ENCODE results near the gene PTPRE.

PTPRE gene

DNA sequence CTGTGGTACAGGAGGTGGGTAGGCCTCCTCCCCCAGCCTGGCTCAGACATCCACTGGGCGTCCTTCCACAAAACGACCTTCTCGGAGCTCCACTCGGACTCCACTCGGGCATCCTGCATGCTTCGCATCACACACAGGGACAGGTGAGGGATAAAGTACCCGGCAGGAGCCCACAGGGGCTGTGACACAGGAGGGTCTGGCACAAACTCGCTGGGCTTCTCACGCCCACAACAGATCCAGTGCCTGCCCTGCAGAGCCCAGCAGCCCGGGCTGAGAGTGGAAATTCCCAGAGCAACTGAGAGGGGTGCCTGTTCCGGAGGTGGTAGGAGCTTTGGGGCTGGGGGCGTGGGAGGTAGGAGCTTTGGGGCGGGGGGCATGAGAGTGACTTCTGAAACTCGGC lies 110.9 kb downstream of the PTPRE start:
- H3K9me3 Mint-ChIP-seq = no peaks in the 10 kb centered on the region
- peaks cover 24% of the 10 kb centered on the region for H3K27me3 Mint-ChIP-seq
- no peaks in the 10 kb centered on the region for H3K4me1 Mint-ChIP-seq
- no peaks in the 10 kb centered on the region for H3K36me3 Mint-ChIP-seq (ENCODE audit: insufficient read depth)
- no peak for DNase-seq (ENCODE audit: low spot score in 2 of 2)
- H3K27ac Mint-ChIP-seq (ENCODE audit: low read depth) = no peak overlapping the region
- no peak for ATAC-seq (replicated peaks; ENCODE audit: extremely low read depth, poor library complexity, severe bottlenecking)
- no peak overlapping the region for H3K4me3 Mint-ChIP-seq

DNA sequence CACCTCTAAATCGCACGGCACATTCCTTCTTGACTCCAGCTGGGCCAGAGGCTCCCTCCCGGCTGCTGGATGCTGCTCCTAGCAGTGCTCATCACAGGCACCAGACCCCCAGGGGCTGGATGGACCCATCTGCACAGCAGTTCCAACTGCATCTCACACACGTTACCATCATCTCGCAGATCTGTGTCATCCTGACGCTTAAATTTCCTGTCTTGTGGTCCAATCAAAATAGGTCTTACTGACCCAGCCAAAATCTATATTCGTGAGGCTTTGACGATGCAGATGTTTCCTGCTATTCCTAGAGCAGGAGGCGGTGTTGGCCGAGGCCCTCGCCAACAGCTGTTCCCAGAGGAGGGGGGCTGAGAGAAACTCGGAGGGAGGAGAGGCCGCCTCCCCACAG lies 111.3 kb downstream of the PTPRE start:
- ATAC-seq (replicated peaks; ENCODE audit: extremely low read depth, poor library complexity, severe bottlenecking) (no peak), DNase-seq (ENCODE audit: low spot score in 2 of 2) (no peak)
- Mint-ChIP-seq H3K4me1 (no peaks in the 10 kb centered on the region), H3K27me3 (peaks cover 24% of the 10 kb centered on the region), H3K27ac (ENCODE audit: low read depth) (no peak overlapping the region), H3K36me3 (ENCODE audit: insufficient read depth) (no peaks in the 10 kb centered on the region), H3K9me3 (no peaks in the 10 kb centered on the region), H3K4me3 (no peak overlapping the region)

DNA sequence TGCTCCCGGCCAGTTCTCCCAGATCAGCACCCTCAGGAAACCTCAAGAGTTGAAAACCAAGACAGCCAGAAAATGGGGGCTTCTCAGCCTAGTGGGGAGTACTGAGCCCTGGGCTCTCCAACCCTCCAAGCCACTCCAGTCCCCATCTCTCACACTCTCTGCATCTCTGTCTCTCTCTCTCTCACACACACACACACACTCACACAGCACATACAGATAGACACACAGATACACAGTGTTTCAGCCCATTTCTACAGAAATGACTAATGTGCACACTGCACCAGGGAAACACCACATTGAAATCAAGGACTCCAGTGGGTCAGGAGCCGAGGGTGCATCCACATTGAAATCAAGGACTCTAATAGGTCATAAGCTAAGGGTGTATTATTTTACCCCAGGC lies 111.8 kb downstream of the PTPRE start:
- Mint-ChIP-seq H3K9me3 (no peaks in the 10 kb centered on the region), H3K4me1 (no peaks in the 10 kb centered on the region), H3K4me3 (no peak overlapping the region), H3K36me3 (ENCODE audit: insufficient read depth) (no peaks in the 10 kb centered on the region), H3K27me3 (peaks cover 24% of the 10 kb centered on the region), H3K27ac (ENCODE audit: low read depth) (no peak overlapping the region)
- ATAC-seq (replicated peaks; ENCODE audit: extremely low read depth, poor library complexity, severe bottlenecking) (no peak), DNase-seq (ENCODE audit: low spot score in 2 of 2) (no peak)

DNA sequence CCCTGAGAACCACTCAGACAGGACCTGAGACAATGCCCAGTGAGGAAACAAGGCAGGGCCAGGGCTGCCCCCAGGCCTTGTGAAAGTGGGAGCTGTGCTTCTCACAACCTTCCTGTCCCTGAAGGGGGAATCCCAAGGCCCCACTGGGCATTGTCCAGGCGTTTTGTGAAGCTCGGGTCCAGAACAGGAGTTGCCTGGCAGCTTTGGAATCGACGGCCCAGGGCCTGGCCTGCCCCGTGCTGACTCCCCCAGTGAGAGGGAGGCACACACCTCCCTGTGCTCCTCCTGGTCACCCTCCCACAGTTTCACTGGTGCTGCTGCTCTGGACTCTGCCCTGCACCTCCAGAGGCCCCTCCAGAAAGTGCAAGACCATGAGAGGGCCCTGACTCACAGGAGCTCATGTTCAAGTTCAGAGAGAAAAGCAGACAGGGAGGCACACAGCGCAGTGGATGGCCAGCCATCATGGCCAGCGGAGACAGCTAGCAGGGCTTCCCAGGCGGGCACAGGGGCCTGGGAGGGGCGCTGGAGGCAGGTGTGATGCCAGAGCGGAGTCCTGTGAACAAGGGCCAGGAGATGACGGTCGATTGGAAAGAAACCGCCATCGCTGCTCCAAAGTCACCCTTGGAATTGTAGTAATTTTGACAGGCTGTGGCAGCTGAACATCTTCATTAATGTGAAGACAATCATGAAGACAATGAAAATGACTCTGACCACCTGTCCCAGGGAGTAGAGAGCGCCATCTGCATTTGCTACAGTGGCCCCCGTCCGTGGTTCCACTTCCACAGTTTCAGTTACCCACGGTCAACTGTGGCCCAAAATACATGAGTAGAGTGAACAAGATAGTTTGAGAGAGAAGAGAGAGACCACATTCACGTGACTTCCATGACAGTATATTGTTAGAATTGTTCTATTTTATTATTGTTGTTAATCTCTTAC lies 115.6 kb downstream of the PTPRE start:
- no peak for DNase-seq (ENCODE audit: low spot score in 2 of 2)
- Mint-ChIP-seq H3K4me1 (no peaks in the 10 kb centered on the region), H3K27me3 (peaks cover 19% of the 10 kb centered on the region), H3K4me3 (no peak overlapping the region), H3K9me3 (no peaks in the 10 kb centered on the region), H3K36me3 (ENCODE audit: insufficient read depth) (no peaks in the 10 kb centered on the region), H3K27ac (ENCODE audit: low read depth) (no peak overlapping the region)
- ATAC-seq (replicated peaks; ENCODE audit: extremely low read depth, poor library complexity, severe bottlenecking) = no peak

DNA sequence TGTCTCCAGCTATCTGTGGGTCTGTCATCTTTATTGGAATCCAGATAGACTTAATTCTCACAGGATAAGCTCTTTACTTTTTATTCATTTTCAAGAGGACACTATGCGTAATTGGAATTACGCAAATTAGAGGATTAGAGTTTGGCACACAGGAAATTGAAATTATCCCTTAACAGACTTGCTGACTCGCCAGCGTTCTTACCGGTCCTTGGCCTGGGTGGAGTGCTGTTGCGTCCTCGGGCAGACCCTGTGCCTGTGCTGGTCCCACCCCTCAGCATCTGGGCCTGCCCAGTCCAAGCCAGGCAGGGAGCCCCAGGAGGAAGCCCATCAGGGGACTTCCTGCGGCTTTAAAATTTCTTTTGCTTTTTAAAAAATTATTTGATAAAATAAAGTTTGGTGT lies 117.5 kb downstream of the PTPRE start:
- H3K4me3 Mint-ChIP-seq = no peak overlapping the region
- H3K9me3 Mint-ChIP-seq = no peaks in the 10 kb centered on the region
- DNase-seq (ENCODE audit: low spot score in 2 of 2) (no peak), ATAC-seq (replicated peaks; ENCODE audit: extremely low read depth, poor library complexity, severe bottlenecking) (no peak)
- H3K27ac Mint-ChIP-seq (ENCODE audit: low read depth) = no peak overlapping the region
- no peaks in the 10 kb centered on the region for H3K4me1 Mint-ChIP-seq
- peaks cover 16% of the 10 kb centered on the region for H3K27me3 Mint-ChIP-seq
- no peaks in the 10 kb centered on the region for H3K36me3 Mint-ChIP-seq (ENCODE audit: insufficient read depth)

DNA sequence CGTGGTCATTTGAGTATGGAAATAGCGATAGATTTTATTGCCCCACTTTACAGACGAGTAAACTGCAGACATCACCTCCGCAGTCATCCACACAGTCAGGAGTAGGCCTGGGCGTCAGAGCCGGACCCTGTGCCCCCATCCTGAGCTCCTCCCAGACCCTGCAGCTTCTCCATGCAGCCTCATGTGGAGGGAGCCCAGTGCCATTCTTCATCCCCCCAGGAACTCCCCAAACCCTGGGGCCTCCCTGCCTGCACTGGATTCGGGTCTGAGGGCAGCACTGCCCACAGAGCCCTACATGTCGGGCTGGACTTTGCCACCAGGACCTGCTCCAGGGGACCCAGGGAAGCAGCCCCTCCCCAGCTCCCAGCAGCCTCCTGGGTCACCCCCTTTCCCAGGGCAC lies 118.5 kb downstream of the PTPRE start:
- no peak overlapping the region for H3K4me3 Mint-ChIP-seq
- no peaks in the 10 kb centered on the region for H3K4me1 Mint-ChIP-seq
- no peaks in the 10 kb centered on the region for H3K36me3 Mint-ChIP-seq (ENCODE audit: insufficient read depth)
- ATAC-seq (replicated peaks; ENCODE audit: extremely low read depth, poor library complexity, severe bottlenecking) = no peak
- no peak overlapping the region for H3K27ac Mint-ChIP-seq (ENCODE audit: low read depth)
- no peaks in the 10 kb centered on the region for H3K9me3 Mint-ChIP-seq
- DNase-seq (ENCODE audit: low spot score in 2 of 2) = no peak
- H3K27me3 Mint-ChIP-seq = peaks cover 23% of the 10 kb centered on the region

DNA sequence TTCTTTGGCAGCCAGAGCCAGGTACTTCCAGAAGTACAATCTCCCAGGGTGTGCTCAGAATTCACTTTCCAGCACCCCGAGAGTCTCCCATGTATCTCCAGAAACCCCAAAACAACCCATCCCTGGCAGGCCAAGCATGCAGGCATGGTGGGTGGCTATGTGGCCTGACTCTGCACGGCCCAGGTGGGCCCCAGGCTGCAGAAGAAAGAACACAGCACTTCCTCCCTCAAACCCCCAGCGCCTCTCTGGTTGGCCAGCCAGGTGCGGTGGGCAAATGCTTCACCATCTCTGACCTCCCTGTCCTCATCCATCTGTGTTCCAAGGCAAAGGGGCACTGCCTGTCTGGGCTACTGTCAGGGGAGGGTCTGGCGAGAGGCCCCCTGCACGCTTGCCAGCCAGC lies 119.0 kb downstream of the PTPRE start:
- Mint-ChIP-seq H3K9me3 (no peaks in the 10 kb centered on the region), H3K4me1 (no peaks in the 10 kb centered on the region), H3K4me3 (no peak overlapping the region), H3K27me3 (peaks cover 25% of the 10 kb centered on the region), H3K27ac (ENCODE audit: low read depth) (no peak overlapping the region), H3K36me3 (ENCODE audit: insufficient read depth) (no peaks in the 10 kb centered on the region)
- DNase-seq (ENCODE audit: low spot score in 2 of 2) (no peak), ATAC-seq (replicated peaks; ENCODE audit: extremely low read depth, poor library complexity, severe bottlenecking) (no peak)

DNA sequence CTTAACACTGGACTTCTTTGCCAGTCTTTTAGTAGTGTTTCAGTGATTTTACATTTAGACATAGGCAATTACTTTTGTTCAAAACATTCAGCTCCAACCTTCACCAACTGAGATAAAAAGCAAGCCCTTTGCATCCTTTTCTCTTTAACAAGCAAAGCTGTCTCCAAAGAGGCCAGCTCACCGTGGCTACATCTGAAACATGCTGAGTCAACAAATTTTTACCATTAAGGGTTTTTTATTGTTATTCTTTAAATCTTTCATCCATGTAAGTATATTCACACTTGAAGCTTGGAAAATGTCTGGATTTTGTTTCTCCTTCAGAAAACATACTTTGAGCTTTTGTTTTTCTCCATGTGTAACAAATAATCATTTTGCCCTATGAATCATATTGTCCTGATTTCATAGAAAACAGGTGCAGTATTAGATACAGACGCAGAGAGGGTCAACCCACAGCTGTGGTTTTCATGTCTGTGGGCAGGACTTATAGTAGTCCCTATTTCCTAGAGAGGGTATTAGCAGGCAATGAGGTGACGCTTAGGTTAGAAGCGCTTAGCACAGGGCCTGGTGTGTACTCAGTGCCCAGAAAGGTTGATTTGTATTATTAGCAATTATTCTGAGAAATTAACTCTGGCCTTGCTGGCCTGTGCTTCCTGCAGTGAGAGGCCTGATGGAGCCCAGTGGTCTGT lies 119.9 kb downstream of the PTPRE start:
- DNase-seq (ENCODE audit: low spot score in 2 of 2) (no peak), ATAC-seq (replicated peaks; ENCODE audit: extremely low read depth, poor library complexity, severe bottlenecking) (no peak)
- no peaks in the 10 kb centered on the region for H3K36me3 Mint-ChIP-seq (ENCODE audit: insufficient read depth)
- H3K4me1 Mint-ChIP-seq = no peaks in the 10 kb centered on the region
- H3K9me3 Mint-ChIP-seq = no peaks in the 10 kb centered on the region
- no peak overlapping the region for H3K27ac Mint-ChIP-seq (ENCODE audit: low read depth)
- no peak overlapping the region for H3K4me3 Mint-ChIP-seq
- H3K27me3 Mint-ChIP-seq = peaks cover 25% of the 10 kb centered on the region

DNA sequence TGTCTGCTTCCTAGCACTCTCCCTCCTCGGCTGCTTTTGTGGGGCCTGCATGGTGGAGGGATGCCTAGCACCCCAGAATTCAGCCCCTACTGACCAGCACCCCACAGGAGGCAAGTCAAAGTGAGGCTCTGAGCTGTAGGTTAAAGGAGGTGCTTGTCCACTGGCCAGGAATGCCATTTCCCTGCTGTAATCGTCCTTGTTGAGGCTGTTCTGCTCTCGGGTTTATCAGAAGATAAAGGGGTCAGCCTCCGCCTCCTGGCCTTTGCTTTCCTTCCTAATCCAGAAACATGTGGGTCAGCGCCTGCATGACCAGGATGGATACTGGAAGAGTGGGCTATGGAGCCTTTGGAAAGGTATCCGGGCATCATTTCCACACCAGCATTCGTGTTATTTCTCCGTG lies 120.4 kb downstream of the PTPRE start:
- H3K36me3 Mint-ChIP-seq (ENCODE audit: insufficient read depth) = no peaks in the 10 kb centered on the region
- ATAC-seq (replicated peaks; ENCODE audit: extremely low read depth, poor library complexity, severe bottlenecking) = no peak
- H3K4me3 Mint-ChIP-seq = no peak overlapping the region
- no peak for DNase-seq (ENCODE audit: low spot score in 2 of 2)
- H3K27me3 Mint-ChIP-seq = peaks cover 25% of the 10 kb centered on the region
- no peaks in the 10 kb centered on the region for H3K4me1 Mint-ChIP-seq
- no peaks in the 10 kb centered on the region for H3K9me3 Mint-ChIP-seq
- H3K27ac Mint-ChIP-seq (ENCODE audit: low read depth) = no peak overlapping the region

DNA sequence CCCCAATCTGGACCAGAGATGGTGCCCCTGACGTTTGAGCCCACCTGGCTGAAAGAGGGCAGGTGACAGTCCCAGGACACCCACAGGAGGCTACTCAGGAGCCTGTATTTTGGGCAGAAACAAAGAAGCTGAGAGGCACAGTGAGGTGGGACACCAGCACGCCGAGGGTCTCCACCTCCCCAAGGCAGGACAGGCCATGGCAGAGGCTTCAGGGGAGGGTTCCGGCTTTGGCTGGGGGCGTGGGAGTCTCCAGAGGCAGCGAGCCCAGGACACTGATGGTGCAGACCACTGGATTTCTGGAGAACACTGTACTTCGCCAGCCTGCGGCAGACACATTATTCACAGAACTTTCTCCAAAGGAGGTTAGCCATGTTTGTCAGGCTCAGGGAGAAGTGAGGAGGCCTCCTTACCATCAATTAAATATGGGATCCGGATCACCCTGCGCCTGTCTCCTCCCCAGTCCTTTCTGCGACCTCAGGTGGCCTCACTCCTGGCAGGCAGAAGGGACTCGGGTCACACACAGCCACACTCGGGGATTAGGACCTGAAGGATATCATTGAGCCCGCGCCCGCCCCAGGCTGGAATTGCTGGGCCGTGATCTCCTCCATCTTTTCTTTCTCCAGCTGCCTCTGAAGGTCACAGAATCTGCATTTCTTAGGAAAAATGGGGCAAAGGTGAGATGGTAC lies 121.1 kb downstream of the PTPRE start:
- H3K4me1 Mint-ChIP-seq = no peaks in the 10 kb centered on the region
- DNase-seq (ENCODE audit: low spot score in 2 of 2) = no peak
- no peaks in the 10 kb centered on the region for H3K36me3 Mint-ChIP-seq (ENCODE audit: insufficient read depth)
- no peak for ATAC-seq (replicated peaks; ENCODE audit: extremely low read depth, poor library complexity, severe bottlenecking)
- H3K27ac Mint-ChIP-seq (ENCODE audit: low read depth) = no peak overlapping the region
- H3K27me3 Mint-ChIP-seq = peaks cover 25% of the 10 kb centered on the region
- H3K4me3 Mint-ChIP-seq = no peak overlapping the region
- no peaks in the 10 kb centered on the region for H3K9me3 Mint-ChIP-seq

DNA sequence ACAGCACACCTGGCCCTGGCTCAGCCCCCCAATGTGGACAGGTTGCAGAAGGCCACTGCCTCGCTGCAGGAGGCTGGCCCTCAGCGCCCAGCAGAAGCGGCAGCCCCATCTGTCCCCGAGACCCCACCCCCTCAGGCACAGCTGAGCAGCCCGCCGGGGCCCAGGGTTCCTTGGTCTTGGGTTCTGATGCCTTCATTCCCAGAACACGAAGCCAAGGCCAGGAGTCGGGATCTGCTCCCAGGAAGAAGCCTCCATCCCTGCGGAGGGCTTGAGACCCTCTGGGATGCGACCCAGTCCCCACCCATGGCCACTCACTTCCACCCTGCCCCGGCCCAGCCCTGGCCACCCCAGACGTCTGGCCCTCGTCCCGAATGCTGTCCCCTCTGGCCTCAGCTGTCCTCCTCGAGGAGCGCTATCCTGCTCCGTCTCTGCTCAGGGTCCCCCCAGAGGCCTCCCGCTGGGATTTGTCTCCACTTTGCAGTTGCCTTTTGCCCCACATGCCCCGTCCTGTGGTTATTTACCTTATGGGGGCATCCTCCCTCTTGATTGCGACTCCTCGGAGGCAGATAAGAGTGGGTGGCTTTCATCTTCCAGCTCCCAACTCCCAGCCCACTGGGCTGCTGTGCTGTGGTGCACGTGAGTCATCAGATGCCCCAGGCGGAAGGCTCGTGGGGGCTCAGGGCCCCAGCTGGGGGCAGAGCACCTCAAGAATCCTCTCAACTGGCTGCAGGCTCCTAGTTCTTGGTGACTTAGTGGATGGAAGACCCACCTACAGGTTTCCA lies 121.8 kb downstream of the PTPRE start:
- Mint-ChIP-seq H3K9me3 (no peaks in the 10 kb centered on the region), H3K27me3 (peaks cover 25% of the 10 kb centered on the region), H3K27ac (ENCODE audit: low read depth) (no peak overlapping the region), H3K4me3 (no peak overlapping the region), H3K36me3 (ENCODE audit: insufficient read depth) (no peaks in the 10 kb centered on the region), H3K4me1 (no peaks in the 10 kb centered on the region)
- no peak for ATAC-seq (replicated peaks; ENCODE audit: extremely low read depth, poor library complexity, severe bottlenecking)
- DNase-seq (ENCODE audit: low spot score in 2 of 2) = no peak

DNA sequence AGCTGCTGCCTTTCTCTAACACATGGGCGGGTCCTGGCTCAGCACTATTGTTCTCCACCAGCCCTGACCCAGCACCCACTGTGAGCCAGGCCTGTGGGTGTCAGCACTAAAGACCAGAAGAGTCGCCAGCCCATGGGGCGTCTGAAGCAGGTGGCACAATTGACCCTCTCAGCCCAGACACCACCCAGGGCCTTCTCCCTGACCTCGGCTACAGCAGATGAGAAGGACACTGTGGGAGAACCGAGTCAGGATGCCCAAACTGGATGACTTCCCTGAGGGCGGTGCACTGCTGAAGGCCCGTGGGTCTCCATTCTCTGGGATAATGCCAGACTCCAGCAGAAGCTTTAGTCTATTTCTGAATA lies 122.4 kb downstream of the PTPRE start:
- DNase-seq (ENCODE audit: low spot score in 2 of 2) = no peak
- no peak for ATAC-seq (replicated peaks; ENCODE audit: extremely low read depth, poor library complexity, severe bottlenecking)
- no peaks in the 10 kb centered on the region for H3K36me3 Mint-ChIP-seq (ENCODE audit: insufficient read depth)
- no peaks in the 10 kb centered on the region for H3K9me3 Mint-ChIP-seq
- H3K4me3 Mint-ChIP-seq = no peak overlapping the region
- peaks cover 25% of the 10 kb centered on the region for H3K27me3 Mint-ChIP-seq
- no peaks in the 10 kb centered on the region for H3K4me1 Mint-ChIP-seq
- no peak overlapping the region for H3K27ac Mint-ChIP-seq (ENCODE audit: low read depth)

Data from central memory CD8-positive, alpha-beta T cell (primary cell).